GM12873 (cell line): ENCODE data around the gene TM4SF4.

Experiments
- TF ChIP-seq, protein P1 (sequence below): IDR thresholded peaks from 2 replicates; pipeline ENCODE4 v1.5.1; 2012; ENCODE audit warnings: low read depth, mild to moderate bottlenecking, moderate library complexity, low read length, control low read depth; ENCODE audit not compliant: insufficient read depth; ENCODE audit errors: missing control alignments

TM4SF4 gene

DNA sequence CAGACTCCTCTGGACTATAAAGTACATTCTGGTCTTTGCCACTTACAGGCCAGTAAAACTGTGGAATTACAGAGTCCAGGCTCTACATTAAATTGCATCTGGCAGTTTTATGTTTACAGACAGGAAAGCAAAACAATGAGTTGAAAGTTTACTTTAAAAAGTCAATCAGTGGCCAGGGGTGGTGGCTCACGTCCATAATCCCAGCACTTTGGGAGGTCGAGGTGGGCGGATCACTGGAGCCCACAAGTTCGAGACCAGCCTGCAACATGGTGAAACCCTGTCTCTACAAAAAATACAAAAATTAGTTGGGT lies 53.8 kb downstream of the TM4SF4 start:
- TF ChIP-seq, protein P1, sequence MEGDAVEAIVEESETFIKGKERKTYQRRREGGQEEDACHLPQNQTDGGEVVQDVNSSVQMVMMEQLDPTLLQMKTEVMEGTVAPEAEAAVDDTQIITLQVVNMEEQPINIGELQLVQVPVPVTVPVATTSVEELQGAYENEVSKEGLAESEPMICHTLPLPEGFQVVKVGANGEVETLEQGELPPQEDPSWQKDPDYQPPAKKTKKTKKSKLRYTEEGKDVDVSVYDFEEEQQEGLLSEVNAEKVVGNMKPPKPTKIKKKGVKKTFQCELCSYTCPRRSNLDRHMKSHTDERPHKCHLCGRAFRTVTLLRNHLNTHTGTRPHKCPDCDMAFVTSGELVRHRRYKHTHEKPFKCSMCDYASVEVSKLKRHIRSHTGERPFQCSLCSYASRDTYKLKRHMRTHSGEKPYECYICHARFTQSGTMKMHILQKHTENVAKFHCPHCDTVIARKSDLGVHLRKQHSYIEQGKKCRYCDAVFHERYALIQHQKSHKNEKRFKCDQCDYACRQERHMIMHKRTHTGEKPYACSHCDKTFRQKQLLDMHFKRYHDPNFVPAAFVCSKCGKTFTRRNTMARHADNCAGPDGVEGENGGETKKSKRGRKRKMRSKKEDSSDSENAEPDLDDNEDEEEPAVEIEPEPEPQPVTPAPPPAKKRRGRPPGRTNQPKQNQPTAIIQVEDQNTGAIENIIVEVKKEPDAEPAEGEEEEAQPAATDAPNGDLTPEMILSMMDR, result no peak

DNA sequence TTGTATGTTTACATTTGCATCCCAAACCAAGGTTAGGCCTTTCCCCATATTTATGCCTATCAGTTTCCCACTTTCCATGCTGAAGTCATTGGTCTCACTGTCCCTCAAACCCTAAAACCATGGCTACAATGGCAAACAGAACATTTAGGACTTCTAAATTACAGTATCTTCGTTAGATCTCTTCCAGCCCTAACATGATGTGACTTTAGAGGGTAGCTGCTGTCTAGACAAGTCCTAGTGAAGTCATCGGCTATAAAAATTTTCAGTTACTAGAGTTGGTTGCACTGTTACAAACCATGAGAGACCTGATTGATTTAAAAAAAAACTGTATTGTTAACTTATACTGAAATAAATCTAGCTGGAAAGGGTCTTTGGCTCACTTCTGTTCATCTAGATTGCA lies 54.6 kb downstream of the TM4SF4 start:
- TF ChIP-seq, protein P1, result no peak

DNA sequence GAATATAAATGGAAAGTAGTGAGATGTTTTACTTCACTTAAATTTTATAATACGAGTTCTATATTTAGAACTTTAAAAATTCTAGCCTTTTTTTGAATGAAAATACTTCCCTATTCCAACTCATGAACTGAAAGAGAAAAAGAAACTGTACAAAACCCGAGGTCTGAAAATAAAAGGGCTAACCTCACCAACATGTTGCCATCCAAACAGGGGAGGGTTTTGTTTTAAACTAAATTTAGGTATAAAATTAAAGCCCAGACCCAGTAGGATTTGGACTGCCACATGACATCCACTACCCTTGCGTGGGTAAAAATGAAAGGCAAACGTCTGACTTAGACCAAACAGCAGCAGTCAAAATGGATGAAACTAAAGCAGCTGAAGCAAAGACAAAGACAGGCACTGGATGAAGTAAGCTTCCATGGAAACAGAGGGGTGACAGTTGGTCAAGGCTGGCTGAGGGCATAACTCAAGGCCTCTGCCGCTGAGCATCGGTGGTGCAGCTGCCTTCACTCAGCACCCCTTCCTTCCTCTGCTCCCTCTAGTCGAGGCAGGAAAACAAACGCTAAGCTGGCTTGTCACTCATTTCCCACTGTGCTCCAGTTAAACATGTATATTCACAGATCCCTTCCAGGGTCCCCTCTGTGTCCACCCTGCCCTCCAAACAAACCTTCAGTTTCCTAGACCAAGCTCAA lies 58.1 kb downstream of the TM4SF4 start:
- TF ChIP-seq, protein P1, result no peak

DNA sequence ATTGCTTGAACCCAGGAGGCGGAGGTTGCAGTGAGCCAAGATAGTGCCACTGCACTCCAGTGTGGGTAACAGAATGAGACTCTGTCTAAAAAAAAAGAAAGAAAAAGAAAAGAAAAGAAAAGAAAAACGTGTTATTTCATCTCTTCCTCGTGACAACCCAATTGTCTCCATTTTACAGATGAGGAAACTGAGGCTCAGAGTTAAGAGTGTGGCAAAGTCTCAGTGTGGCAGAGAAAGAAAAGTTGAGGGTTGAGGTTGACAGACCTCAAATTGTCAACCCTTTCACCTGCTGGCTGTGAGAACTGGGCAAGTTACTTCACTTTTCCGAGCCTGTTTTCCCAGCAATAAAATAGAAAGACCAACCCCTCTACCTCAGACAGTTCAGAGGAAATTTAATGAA lies 59.6 kb downstream of the TM4SF4 start:
- TF ChIP-seq, protein P1, result no peak

DNA sequence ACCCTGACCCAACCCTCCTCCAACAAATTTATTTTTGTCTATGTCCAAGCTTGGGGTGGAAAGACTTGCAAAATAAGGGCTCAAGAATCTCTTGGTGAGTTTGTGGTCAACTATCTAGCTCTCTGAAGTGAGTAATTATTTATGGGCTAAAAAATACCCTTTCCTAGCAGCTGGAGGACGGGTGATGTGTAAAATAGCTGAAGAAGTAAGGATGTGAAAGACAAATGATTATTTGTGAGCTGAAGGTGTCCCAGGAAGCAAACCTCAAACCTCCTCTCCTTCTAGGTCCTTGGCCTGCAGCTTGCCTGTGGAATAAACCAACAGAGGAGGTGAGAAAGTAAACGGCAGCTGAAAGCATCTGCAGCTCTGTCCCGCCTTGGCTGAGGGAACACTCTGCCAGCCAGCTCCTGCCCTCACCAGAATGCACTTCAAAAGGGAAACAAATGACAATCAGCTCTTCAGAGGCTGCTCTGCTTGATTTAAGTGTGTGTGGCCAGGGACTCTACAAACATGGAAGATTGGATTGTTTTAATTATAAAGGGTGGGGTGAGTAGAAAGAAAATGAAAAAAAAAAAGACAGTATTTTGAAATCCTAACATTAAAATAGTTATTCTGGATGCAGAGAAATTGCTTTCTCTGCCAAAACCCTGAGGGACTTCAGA lies 60.3 kb downstream of the TM4SF4 start:
- TF ChIP-seq, protein P1, result no peak

DNA sequence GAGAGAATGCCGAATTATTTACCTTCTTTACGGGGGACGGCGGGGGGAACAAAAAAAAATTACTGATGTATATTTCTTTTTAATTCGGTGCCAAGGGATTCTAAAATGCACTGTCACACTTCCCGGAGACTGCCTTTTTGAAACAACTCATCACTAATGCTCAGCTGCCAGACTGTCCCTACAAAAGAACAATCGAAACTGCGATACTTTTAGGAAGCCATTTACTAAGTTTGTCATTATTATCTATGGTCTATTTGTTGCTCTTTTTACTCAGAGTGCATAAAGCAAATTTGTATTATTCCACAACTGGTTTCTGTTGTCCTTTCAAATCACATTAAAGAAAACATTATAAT lies 60.8 kb downstream of the TM4SF4 start:
- TF ChIP-seq, protein P1, result no peak

DNA sequence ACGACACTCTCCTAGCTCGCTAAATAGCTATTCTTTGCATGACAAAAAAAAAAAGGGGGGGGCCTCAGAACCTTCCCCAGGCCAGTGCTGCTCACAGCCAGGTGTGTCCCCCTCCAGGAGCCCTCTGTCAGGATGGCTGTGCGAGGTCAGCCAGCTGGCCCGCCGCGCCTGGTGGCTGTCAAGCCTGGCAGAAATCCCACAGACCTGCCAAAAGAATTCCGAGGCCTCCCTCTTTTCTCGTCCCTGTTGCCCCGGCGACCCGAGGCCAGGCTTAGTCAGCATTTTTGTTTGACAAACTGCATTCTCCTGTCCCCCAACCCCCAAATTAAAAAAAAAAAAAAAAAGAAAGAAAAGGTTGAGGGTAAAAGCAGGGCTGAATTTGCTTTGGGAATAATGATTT lies 61.9 kb downstream of the TM4SF4 start:
- TF ChIP-seq, protein P1, result no peak
